Stomach (tissue), 4 donors: Measurements from ENCODE around the gene ZNF133.

Experiments
- EP300 ChIP-seq: sonication (generic); formaldehyde crosslinking; IDR thresholded peaks from one replicate; pipeline ENCODE4 v1.6.1; 2017; ENCODE audit warnings: antibody characterized with exemption
- POLR2A ChIP-seq, 4 donors: fragments of 450-650 bp; IDR thresholded peaks; one replicate each; pipeline ENCODE4 v1.6.1; 2016; ENCODE audit warnings: antibody characterized with exemption in 4 of 4, control low read depth in 2 of 4, mild to moderate bottlenecking in 1 of 4, moderate library complexity in 1 of 4
- TF ChIP-seq, protein P1 (sequence below), 7 experiments: fragments of 450-650 bp in 4 of 7; fragments of 200-600 bp in 3 of 7; sonication (generic) in 3 of 7; IDR thresholded peaks; one replicate each; pipeline ENCODE4 v1.5.1; 2016 to 2019; ENCODE audit warnings: antibody characterized with exemption in 7 of 7, control low read depth in 2 of 7, mild to moderate bottlenecking in 1 of 7

GRCh38 chr20:18287546-18287914 is 797 bp upstream of the ZNF133 start:
- TF ChIP-seq, protein P1, sequence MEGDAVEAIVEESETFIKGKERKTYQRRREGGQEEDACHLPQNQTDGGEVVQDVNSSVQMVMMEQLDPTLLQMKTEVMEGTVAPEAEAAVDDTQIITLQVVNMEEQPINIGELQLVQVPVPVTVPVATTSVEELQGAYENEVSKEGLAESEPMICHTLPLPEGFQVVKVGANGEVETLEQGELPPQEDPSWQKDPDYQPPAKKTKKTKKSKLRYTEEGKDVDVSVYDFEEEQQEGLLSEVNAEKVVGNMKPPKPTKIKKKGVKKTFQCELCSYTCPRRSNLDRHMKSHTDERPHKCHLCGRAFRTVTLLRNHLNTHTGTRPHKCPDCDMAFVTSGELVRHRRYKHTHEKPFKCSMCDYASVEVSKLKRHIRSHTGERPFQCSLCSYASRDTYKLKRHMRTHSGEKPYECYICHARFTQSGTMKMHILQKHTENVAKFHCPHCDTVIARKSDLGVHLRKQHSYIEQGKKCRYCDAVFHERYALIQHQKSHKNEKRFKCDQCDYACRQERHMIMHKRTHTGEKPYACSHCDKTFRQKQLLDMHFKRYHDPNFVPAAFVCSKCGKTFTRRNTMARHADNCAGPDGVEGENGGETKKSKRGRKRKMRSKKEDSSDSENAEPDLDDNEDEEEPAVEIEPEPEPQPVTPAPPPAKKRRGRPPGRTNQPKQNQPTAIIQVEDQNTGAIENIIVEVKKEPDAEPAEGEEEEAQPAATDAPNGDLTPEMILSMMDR (IDR thresholded peaks at IDR 0.05), result no peak
- TF ChIP-seq POLR2A (IDR thresholded peaks at IDR 0.05) (no peak), EP300 (no peak)
